Prostate gland (tissue), 2 donors: ENCODE data around the gene NIPSNAP3A.

Experiments used
- CTCF ChIP-seq, 4 experiments: fragments of 200-600 bp in 2 of 4; fragments of 450-650 bp in 2 of 4; sonication (generic) in 2 of 4; IDR thresholded peaks; 1 replicate in 3 of 4; 2 replicates in 1 of 4; pipeline ENCODE4 v1.5.1; 2016 to 2019; ENCODE audit warnings: antibody characterized with exemption in 4 of 4, mild to moderate bottlenecking in 2 of 4, moderate library complexity in 2 of 4
- POLR2A ChIP-seq: fragments of 450-650 bp; IDR thresholded peaks from one replicate; pipeline ENCODE4 v1.6.1; 2016; ENCODE audit warnings: antibody characterized with exemption, mild to moderate bottlenecking
- POLR2AphosphoS5 ChIP-seq: sonication (generic); formaldehyde crosslinking; IDR thresholded peaks from one replicate; pipeline ENCODE4 v1.6.1; 2017; ENCODE audit warnings: antibody characterized with exemption

- TF ChIP-seq CTCF (IDR thresholded peaks at IDR 0.05) (no peak), POLR2AphosphoS5 (no peak), POLR2A (no peak)
Observed at GRCh38 chr9:104802110-104802509, 54.6 kb downstream of the NIPSNAP3A start.
